RCC 7860 (cell line): ENCODE results near the gene DUOXA1.
A peak's percentile ranks its signal among the peaks of the same experiment; 100 is the strongest.
"Not testable (repeated sequence)": the region's sequence is repeated elsewhere in the genome, so short reads cannot be mapped to it uniquely, and the experiment has no call there.

ENCODE experiments used
- DNase-seq: peaks from one replicate; pipeline ENCODE4 v3.0.0-alpha.2; 2015; ENCODE audit warnings: low spot score
- FAIRE-seq: peaks from 2 replicates; lab custom pipeline; 2012; peaks lifted over from hg19 to GRCh38; lab: Jason Lieb, UNC

The DUOXA1 gene

DNA sequence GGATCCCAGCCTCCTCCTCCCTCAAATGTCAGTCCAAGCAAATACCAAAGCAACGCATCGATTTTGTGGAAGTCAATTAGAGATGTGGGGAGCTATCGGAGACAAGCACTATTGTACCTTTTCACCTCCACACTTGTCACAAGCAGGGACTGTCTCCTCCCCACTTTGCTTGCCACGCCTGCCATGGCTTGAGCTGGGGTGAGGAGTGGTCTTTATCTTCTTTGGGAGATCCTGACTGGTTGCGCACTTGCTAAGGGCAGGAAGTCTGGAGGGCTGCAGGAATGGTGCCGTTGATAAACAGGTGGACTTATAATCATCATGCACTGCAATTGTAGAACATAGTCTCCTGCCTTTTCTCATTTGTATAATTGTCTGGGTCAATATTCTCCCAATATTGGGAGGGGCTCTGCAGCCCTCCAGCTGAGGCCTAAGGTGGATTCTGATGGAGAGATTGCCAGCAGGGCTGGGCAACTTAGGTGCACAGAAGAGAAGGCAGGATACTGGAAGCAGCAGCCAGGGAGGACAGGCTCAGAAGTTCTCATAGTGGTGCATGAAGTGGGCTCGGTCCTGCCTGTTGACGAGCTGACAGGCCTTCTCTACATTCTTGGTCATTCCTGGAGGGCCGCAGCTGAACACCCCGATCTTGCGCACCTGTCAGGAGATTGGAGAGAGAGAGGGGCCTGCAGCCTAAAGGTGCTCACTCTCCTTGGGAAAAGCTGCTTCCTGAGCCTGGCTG, 35.9 kb downstream of the DUOXA1 start:
- FAIRE-seq = no peak
- no peak for DNase-seq

DNA sequence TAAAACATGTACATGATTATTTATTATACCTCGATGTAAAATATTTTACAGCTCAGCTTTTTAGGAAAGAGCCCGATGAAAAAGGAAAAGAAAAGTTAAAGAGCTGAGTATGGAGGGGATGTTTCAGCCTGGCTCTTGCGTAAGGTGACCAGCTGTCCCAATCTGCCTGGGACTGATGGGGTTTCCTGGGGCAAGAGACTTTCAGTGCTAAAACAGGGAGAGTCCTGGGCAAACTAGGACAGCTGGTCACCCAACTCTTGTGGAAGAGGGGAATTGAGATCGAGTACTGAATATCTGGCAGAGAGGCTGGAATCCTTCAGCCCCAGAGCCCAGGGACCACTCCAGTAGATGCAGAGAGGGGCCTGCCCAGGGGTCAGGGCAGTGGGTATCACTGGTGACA, 36.7 kb downstream of the DUOXA1 start:
- no peak for FAIRE-seq
- no peak for DNase-seq

DNA sequence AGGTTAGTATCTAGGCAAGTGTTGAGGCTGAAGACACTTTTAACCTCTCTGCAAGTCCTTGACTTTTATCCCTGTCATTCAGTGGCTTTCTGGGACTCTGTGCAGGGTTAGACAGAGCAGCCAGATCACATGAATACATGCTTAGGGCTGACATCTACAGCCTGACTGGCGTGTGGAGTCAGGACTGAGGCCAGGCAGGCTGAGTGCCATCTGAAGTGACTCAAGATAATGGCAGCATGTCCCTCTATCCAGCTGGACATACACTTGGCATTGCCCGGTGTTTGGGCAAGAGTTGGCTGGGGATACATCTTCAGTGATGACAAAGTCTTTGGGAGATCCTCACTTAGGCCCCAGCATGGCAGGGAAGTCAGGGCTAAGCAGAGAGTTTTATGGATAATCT, 38.1 kb downstream of the DUOXA1 start:
- DNase-seq (no peak), FAIRE-seq (no peak)

DNA sequence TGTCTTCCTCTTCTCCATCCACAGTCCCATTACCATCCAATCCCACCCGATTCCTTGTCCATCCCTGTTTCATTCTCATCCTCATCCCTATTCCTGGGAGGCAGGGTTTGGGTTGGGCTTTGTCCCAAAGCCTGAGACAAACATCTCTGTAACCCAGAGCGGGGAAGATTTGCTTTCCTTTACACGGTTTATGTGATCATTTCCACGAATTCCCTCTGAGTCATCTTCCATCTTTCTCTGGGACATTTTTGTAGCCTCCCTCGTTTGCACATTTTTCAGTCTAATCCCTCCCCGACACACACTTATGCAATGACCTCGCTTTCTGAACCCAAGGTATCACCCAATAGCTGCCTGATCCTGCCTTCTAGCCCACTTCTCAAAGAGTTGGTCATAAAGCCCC, 38.5 kb downstream of the DUOXA1 start:
- no peak for FAIRE-seq
- DNase-seq = peak; percentile 25

DNA sequence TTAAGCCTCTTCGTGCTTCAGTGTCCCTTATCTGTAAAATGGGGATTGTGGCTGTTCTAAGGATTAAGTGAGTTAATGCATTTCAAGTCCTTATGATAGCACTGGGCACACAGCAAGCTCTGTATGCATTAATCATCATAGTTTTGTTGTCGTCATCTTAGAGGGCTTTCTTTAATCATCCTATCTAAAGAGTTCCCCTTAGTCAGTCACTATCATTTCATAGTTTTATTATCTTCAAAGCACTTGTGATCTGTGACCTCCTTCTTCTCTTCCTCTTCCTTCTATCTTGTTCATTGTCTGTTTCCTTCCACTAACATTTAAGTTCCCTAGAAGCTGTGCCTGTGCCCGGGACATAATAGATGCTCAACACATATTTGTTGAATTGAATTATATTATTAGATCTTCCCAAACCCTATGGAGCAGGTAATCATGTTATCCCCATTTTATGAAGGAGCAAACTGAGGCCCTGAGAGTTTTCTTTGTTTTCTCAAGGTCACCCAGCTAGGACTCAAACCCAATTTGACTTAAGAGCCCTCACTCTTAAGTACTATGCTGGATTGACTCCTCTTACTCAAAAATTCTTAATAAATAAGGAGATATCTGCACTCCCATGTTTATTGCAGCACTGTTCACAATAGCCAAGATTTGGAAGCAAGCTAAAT, 39.8 kb downstream of the DUOXA1 start:
- FAIRE-seq (no peak), DNase-seq (no peak)

DNA sequence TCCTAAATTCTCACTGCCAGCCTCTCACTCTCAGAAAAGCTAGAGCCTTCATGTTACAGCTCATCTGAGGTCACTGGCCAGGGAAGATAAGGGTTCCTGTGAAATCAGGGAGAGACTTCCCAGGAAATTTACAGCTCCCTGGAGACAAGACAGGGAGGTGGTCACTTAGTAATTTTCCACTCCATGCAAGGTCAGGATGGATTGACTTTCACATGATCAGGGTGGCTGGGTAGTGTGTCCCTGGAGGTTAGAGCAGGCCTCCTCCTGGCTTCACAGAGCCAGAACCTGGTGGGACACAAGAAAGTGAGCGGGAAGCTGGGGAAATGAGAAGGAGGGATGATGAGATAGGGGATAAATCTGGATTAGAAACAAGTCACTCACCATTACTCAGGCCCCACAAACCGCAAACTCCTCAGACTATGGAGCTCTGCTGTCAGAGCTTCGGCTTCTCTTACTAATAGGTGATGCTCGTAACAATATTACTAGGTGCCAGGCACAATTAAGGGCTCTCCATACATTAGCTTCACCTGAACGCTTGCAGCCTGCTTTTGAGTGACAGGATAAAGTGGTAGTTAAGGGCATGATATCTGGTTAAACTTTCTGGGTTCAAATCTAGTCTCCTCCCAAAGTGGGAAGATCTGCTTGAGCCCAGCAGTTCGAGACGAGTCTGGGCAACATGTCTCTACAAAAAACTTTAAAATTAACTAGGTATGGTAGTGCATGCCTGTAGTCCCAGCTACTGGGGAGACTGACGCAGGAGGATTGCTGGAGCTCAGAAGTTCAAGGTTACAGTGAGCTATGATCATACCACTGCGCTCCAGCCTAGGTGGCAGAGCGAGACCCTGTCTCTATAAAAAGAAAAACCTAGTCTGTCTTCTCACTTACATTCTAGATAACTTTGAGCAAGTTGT, 40.6 kb downstream of the DUOXA1 start:
- FAIRE-seq = peak; percentile 42
- DNase-seq = peak; percentile 49

DNA sequence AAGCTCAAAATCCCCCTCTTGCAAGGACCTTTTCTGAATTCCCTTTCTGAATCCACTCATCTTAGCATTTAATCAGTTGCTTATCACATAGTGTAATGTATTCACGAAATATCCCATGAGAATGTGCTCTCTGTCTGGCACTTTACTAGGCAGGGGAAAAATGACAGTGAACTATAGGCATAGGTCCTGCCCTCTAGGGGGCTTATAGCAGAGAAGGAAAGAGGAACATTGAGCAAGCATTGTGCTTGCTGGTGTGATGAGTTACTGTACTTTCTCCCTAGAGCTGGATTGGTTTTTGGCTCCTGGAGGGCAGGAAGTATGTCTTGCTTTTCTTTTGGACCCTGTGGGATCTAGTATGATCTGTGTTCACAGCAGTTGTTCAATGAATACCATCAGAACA, 42.2 kb downstream of the DUOXA1 start:
- FAIRE-seq (no peak), DNase-seq (no peak)

DNA sequence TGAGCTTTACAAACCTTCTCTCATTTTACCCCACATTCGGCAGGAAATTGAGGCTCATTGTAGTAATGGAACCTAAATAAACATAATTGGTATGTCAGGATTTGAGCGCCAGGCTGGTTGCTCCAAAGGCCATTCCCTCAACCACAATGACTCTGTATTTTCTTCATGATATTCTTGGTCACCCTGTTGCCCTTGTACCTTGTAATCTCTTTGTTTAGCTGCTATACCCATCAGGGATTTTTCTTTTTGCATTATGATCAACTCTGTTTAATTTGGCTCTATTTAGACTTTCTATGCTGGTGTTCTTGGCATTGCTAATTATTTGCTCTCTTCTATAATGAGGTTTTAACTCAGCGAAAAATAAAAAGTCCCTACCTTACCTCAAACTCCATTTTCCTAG, 45.5 kb downstream of the DUOXA1 start:
- no peak for FAIRE-seq
- DNase-seq = no peak

DNA sequence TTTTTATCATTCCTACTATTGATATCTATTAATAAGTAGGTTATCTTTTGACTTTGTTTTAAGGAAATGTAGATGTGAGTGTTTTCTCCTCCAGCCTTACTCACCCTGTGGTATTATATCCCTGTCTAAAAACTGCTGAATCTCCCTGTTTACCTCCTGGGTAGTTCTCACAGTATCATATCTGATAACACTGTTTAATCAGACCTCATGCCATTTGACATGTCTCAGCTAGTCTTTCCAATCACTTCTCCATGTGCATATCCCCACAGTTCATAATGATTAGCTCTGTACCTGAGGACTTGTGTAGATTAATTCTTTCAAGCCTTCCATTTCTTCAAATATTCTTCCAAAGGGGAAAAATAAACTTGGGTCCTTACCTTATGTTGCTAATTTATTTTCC, 46.5 kb downstream of the DUOXA1 start:
- no peak for FAIRE-seq
- no peak for DNase-seq

DNA sequence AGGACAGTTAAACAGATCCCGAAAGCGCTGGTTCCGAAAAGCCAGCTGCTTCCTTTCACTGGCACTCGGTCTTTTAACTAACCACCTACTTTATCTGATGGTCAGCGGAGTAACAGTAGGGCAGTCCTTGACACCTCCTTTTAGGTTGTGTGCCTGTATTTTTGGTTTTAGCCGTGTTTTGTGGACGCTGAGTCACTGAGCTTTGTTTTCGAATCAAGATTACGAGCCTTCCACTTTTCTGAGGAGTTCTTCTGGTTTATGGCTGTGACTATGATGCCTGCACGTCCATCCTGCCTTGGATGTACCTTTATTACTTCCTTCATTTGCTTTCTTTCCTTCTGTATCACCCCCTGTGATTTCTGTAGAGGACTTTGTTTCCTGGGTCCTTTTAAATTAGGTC, 47.3 kb downstream of the DUOXA1 start:
- not testable (repeated sequence) for DNase-seq, FAIRE-seq

DNA sequence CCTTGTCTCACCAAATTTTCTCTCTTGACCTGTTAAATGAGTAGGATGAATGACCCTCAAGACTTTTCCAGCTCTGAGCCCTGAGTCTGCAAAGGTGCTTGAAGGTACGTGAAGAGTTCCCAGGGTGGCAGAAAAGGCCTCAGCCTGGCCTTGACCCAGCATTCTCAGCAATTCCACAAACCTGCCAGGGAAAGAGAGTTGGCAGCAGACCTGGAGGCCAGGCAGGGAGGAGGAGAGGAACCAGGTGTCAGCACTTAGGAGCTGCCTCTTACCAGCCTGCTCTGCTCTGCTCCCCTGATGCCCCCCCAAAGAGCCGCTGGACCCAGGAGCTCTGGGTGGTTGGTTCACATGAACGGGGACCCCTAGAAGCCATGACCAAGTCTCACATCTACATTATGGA, 49.1 kb downstream of the DUOXA1 start:
- DNase-seq, FAIRE-seq: not testable (repeated sequence)

DNA sequence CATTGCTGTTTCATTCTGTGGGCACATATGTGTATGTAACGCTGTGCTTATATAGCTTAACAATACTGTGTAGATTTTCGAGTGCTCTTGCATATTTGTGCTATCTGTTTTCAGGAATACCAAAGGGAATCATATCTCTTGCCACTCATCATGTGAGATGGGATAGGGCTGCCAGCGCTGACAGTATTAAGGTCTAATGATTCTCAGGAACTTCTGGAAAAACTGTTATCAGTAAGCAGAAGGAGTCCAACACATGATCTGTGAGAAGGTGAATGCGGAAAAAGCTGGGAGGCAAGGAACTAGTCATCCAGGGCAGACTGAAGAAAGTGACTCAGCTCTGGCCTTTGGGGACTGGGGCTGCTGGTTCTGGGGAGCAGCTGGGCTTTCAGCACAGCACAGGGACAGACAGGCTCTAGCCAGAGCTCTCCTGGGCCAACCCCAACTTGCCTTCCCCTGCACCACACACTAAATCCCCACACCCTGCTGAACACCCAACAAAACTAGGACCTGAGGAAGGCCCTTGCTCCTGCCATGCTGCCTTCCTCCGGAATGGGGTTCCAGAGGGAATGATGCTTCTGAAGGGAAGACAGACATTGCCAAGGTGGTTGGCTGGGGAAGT, 49.9 kb downstream of the DUOXA1 start:
- not testable (repeated sequence) for FAIRE-seq, DNase-seq

DNA sequence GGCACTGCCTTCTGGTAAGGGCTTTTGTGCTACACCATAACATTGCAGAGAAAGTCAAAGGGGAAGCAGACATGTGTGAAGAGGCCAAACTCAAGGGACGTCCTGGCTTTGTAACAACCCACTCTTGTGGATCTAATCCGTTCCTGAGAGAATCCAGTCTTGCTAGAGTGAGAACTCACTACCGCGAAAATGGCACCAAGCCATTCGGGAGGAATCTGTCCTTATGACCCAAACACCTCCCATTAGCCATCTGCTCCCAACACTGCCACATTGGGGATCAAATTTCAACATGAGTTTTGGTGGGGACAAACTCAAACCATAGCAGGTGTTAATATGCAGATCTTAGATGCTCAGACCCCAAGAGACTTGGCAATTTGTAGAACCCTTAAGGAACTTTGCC, 50.5 kb downstream of the DUOXA1 start:
- DNase-seq, FAIRE-seq: not testable (repeated sequence)

DNA sequence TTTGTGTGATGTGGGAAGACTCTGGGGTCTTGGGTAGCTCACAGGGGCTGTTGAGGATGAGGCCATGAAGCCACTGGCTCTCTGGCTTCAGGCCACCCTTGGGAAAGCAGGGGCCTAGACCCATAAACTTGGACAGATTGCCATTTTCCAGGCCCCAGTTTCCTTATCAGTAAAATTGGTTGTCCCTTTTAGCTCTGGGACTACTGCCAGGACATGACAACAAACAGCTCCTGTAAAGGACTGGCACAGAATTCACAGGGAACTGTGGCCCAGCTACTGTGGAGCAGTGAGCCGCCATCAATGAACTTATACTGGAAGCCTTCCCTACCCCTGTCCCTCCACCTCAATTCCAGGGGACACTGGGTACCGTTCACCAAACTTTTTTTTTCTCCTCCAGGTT, 52.3 kb downstream of the DUOXA1 start:
- not testable (repeated sequence) for DNase-seq, FAIRE-seq

DNA sequence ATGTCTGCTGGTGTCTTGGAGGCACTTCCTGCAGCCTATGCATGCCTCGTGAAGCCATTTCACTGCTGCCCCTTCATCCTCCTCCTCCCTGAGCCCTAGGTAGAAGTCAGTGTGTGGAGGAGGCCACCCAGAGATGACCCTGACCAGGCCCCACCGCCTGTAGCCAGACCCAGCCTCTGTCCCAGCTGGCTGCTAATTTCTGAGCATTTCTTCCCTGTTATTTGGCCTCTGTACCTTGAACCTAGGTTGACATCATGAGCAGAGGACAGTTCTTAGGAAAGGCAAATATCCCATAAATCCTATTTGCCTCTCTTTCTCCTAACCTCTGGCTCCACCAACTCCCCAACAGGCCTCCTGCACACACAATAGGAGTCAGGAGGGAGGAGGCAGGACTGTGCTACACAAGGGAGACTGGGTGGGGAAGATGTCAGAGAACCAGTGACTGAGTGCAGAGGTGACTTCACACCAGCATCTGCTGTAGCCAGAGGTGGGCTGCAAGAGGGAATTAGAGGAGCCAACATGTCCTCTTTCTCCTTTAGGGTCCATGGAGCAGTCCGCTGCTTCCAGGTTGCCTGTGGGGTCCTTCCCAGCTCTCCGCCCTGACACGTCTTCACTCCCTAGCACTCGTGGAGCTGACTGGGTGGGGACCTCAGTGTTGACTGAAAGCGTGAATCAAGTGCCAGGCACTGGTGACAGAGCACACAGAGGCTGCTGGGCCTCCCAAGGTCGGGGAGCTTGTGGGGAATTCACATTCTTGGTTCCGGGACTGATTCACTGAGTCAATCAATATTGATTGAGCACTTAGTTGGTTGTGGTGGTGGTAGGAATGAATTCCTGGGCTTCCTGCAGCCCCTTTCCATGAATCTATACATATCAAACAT, 54.0 kb downstream of the DUOXA1 start:
- not testable (repeated sequence) for FAIRE-seq, DNase-seq

DNA sequence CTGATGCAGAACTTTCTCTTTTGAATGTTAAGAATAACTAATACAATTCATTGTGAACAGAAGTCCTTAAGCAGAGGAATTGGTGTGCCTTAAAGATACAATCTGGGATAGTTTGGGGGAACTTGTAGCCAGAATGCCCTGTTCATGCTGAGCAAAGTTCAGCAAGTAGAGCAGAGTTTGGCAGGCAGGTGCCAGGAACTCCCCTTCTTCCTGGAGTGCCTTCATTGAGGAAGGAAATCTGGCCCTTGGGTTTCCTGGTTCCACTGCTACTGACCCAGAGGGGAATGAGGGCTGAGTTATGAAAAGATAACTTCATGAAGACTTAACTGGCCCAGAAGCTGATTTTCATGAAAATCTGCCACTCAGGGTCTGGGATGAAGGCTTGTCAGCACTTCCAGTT, 56.1 kb downstream of the DUOXA1 start:
- DNase-seq, FAIRE-seq: not testable (repeated sequence)

DNA sequence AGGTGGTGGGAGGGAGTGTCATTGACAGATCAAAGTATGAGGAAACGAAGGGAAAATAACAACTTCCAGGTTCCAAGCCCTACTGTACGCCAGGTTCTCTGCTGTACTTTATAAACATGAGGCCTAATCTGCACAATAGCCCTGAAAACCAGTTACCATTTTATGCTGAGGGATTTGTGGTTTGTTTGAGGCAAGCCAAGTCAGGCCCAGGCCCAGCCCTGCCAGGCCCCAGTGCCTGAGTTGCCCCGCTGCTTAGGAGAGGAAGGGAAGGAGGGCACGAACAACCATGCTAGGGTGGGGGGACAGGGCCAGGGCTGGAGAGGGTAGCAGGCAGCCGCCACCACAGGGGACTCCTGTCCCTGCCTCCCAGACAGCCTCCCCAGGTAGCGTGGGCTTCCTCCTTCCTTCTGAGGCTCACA, 59.7 kb downstream of the DUOXA1 start:
- FAIRE-seq, DNase-seq: not testable (repeated sequence)
